Gastroesophageal sphincter (tissue), 4 donors: ENCODE data around the gene CYS1. TPM values are rescaled to one million over a fixed set of nuclear protein-coding genes. Genes with fewer than 3 reads are reported as not detected.
A peak's percentile ranks its signal among the peaks of the same experiment; 100 is the strongest.

Experiments used
- ATAC-seq: fragments of 150-250 bp; one replicate; pipeline ENCODE4 v1.9.1; 2016; ENCODE audit warnings: mild to moderate bottlenecking, moderate library complexity
- H3K27ac ChIP-seq, 4 donors: fragments of 200-600 bp; sonication (generic) in 3 of 4; 1 replicate in 3 of 4; 2 replicates in 1 of 4; pipeline ENCODE4 v1.5.1; 2016 to 2019
- H3K27me3 ChIP-seq: fragments of 200-600 bp; sonication (generic); one replicate; pipeline ENCODE4 v1.5.1; 2019
- H3K36me3 ChIP-seq, 2 donors: fragments of 200-600 bp; sonication (generic); one replicate each; pipeline ENCODE4 v1.5.1; 2019; ENCODE audit warnings: control low read depth in 1 of 2
- H3K4me1 ChIP-seq, 3 donors: fragments of 200-600 bp; sonication (generic); 1 replicate in 2 of 3; 2 replicates in 1 of 3; pipeline ENCODE4 v1.5.1; 2016 to 2019; ENCODE audit warnings: control low read depth in 2 of 3
- H3K4me3 ChIP-seq, 2 donors: fragments of 200-600 bp; sonication (generic); one replicate each; pipeline ENCODE4 v1.5.1; 2019; ENCODE audit warnings: mild to moderate bottlenecking in 1 of 2, moderate library complexity in 1 of 2
- H3K9me3 ChIP-seq, 3 donors: fragments of 200-600 bp; sonication (generic); one replicate each; pipeline ENCODE4 v1.5.1; 2017 to 2019; ENCODE audit warnings: control low read depth in 2 of 3
- CTCF ChIP-seq, 4 experiments: fragments of 200-600 bp in 2 of 4; fragments of 450-650 bp in 2 of 4; sonication (generic) in 1 of 4; IDR thresholded peaks; one replicate each; pipeline ENCODE4 v1.5.1; 2017 to 2019; ENCODE audit warnings: antibody characterized with exemption in 4 of 4, mild to moderate bottlenecking in 2 of 4, moderate library complexity in 2 of 4
- EP300 ChIP-seq: sonication (generic); formaldehyde crosslinking; IDR thresholded peaks from one replicate; pipeline ENCODE4 v1.6.1; 2017; ENCODE audit warnings: antibody characterized with exemption, mild to moderate bottlenecking
- POLR2A ChIP-seq, 2 donors: fragments of 450-650 bp; IDR thresholded peaks; one replicate each; pipeline ENCODE4 v1.6.1; 2017; ENCODE audit warnings: antibody characterized with exemption in 2 of 2, mild to moderate bottlenecking in 2 of 2, moderate library complexity in 1 of 2
- POLR2AphosphoS5 ChIP-seq: sonication (generic); formaldehyde crosslinking; IDR thresholded peaks from one replicate; pipeline ENCODE4 v1.6.1; 2017; ENCODE audit warnings: antibody characterized with exemption
- WGBS, 2 donors: methylation state at CpG; one replicate each; pipeline ENCODE4 v1.1.5; 2018; ENCODE audit warnings: low coverage in 1 of 2; 5-methylcytosine and 5-hydroxymethylcytosine counted together
- small RNA-seq, 4 donors: library from RNA; depleted of rRNA; stranded (forward); fragments of <200 nt; gene quantifications; one replicate each; pipeline ENCODE3, GENCODE V24; 2016
- total RNA-seq, 4 donors: library from RNA; depleted of rRNA; stranded (reverse); fragments of >200 nt; gene quantifications; one replicate each; pipeline ENCODE4 v1.1.0, GENCODE V29; 2016

The CYS1 gene
- total RNA-seq, 4 donors from 2014 or later, result 8.6 to 50.7 (median 32.6) TPM

- 90% methylated on average over 7 of the region's 9 CpGs; no CpG with 5 or more reads in 1 of the 2 donors for WGBS, 2 donors
- peaks cover 0 to 48% (median 41%) of the 10 kb centered on the region in 3 donors for H3K4me1 ChIP-seq
Measured at GRCh38 chr2:10008809-10009176, 71.4 kb downstream of the CYS1 start.

DNA sequence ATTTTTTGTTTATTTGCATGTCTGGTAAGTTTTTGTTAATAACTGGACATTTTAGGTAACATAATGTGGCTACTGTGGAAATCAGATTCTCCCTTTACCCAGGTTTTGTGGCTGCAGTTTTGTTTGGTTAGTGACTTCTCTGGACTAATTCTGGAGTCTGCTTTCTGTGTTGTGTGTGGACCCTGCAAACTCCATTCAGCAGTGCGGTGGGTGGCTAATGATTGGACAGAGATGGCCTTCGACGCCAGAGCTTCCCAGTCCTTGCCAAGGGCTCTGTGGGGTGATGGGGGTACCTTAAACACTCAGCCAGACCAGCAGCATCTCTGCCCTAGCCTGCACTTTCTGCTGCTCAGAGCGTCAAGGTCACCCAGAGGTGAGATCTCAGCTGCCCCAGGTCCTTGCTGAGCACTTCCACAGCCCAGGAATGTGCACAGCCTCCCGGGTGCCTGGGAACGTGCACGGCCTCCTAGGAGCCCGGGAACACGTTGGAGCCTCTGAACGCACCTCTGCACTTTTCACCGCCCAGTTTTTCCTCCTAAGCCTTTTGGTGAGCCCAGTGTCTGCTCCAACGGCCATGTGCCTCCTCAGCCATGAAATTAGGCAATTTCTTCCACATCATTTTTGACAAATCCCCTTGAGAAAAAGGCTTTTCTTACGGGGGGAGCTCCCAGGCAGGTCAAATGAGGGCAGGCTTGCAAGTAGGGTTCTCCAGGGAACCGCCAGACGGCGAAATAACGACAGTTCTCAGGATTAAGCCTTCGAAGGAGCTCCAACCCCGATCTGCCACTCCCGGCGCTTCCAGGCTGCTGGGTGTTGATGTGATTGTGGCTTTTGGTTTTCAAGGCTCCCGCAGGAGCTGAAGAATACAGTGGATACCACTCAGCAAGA lies 72.0 kb downstream of the CYS1 start:
- ATAC-seq, result no peak
- no peak for TF ChIP-seq POLR2AphosphoS5
- no peak for TF ChIP-seq CTCF (IDR thresholded peaks at IDR 0.05)
- no peak for TF ChIP-seq POLR2A (IDR thresholded peaks at IDR 0.05)
- no peak for TF ChIP-seq EP300
- peak overlapping the region in 3 of 4 donors; percentile 31 to 58 (median 55) for H3K27ac ChIP-seq

More at GRCh38 chr2:10008809-10009176, 71.4 kb downstream of the CYS1 start:
- H3K4me3 ChIP-seq, result no peak overlapping the region
- no peaks in the 10 kb centered on the region for H3K27me3 ChIP-seq
- TF ChIP-seq CTCF (IDR thresholded peaks at IDR 0.05) (no peak), EP300 (no peak), POLR2A (IDR thresholded peaks at IDR 0.05) (no peak), POLR2AphosphoS5 (no peak)
- no peaks in the 10 kb centered on the region for H3K36me3 ChIP-seq
- H3K9me3 ChIP-seq, result no peaks in the 10 kb centered on the region
- no peak for ATAC-seq
- peak overlapping the region in 3 of 4 donors; percentile 45 to 68 (median 58) for H3K27ac ChIP-seq

DNA sequence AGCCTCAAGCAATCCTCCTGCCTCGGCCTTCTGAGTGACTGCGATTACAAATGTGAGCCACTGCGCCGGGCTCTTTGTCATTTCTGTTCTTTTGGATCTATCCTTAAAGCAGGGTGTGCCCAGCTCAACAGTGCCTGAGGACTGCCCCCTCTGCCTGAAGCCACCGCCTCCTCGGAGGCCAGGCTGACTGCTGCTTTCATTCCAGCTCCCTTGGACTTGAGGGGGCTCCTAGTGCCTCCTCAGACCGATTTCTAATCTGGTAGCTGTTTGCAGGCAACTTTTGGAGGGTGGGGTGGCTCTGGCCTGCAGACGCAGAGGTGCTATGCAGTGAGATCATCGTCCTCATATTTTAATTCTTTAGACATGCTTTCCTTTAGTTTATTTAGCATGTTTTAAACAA lies 72.8 kb downstream of the CYS1 start:
- ATAC-seq, result no peak
- Histone ChIP-seq H3K9me3 (no peaks in the 10 kb centered on the region), H3K36me3 (no peaks in the 10 kb centered on the region), H3K4me3 (no peak overlapping the region), H3K27me3 (no peaks in the 10 kb centered on the region), H3K27ac (peak overlapping the region in 3 of 4 donors; percentile 31 to 58 (median 55)), H3K4me1 (peaks cover 0 to 48% (median 41%) of the 10 kb centered on the region in 3 donors)
- 22 to 57% methylated on average over 4 to 6 of the region's 9 CpGs for WGBS, 2 donors
- no peak for TF ChIP-seq POLR2A (IDR thresholded peaks at IDR 0.05)
- TF ChIP-seq POLR2AphosphoS5, result no peak
- TF ChIP-seq CTCF (IDR thresholded peaks at IDR 0.05), result no peak
- no peak for TF ChIP-seq EP300

More for the DNA sequence above, 72.0 kb downstream of the CYS1 start:
- 65 to 73% methylated on average over 6 to 16 of the region's 22 CpGs for WGBS, 2 donors
- Histone ChIP-seq H3K4me1 (peaks cover 0 to 48% (median 41%) of the 10 kb centered on the region in 3 donors), H3K36me3 (no peaks in the 10 kb centered on the region), H3K27me3 (no peaks in the 10 kb centered on the region), H3K4me3 (no peak overlapping the region), H3K9me3 (no peaks in the 10 kb centered on the region)

Small RNAs within 50 kb of the gene (small RNA-seq; reads per million reads assigned to genes)
- gene RF00568, result 0 reads per million in 4 donors

Other genes with a start within 250 kb of the CYS1 start
- 10 to 100 TPM in 1 of 4 donors, 1 to 10 TPM in 3; 6.2 to 15.6 (median 8.5) TPM for gene TAF1B, start 236.9 kb downstream of the CYS1 start, total RNA-seq
- gene GRHL1, start 128.7 kb downstream of the CYS1 start, total RNA-seq, result 1 to 10 TPM; 1.3 to 6.1 (median 2.3) TPM
- gene KLF11, start 36.9 kb downstream of the CYS1 start, total RNA-seq, result 10 to 100 TPM; 20.1 to 57.2 (median 33.6) TPM
- 1 to 10 TPM in 3 of 4 donors, under 1 TPM in 1; 0.40 to 3.2 (median 2.0) TPM for gene RRM2, start 42.3 kb upstream of the CYS1 start, total RNA-seq
- 10 to 100 TPM; 17.0 to 42.1 (median 29.8) TPM for gene HPCAL1, start 222.5 kb upstream of the CYS1 start, total RNA-seq